HEK293 (cell line): ENCODE data around the gene ATP5F1D.

ENCODE experiments used
- CTCF ChIA-PET: fragments of 350-600 bp; formaldehyde crosslinking; extraction: SDS; loops from one replicate; lab custom pipeline; 2021; ENCODE audit warnings: antibody characterized with exemption; lab: Yijun Ruan, JAX
- POLR2A ChIA-PET: fragments of 300-600 bp; formaldehyde crosslinking; extraction: SDS; loops from one replicate; lab custom pipeline; 2020; ENCODE audit warnings: antibody characterized with exemption, inconsistent platforms; lab: Yijun Ruan, JAX
- H3K27ac ChIP-seq: fragments of 200-500 bp; sonication (Bioruptor generic); 2 replicates; pipeline ENCODE4 v1.5.1; 2014; ENCODE audit warnings: low read depth, low read length, control low read depth, inconsistent platforms; ENCODE audit errors: extremely low read depth
- H3K36me3 ChIP-seq, 2 experiments: fragments of 200-500 bp in 1 of 2; sonication (Bioruptor generic) in 1 of 2; 1 replicate in 1 of 2; 2 replicates in 1 of 2; pipeline ENCODE4 v1.5.1; 2014 to 2017; ENCODE audit warnings: inconsistent platforms in 2 of 2, low read length in 2 of 2; ENCODE audit not compliant: control insufficient read depth in 2 of 2, insufficient read depth in 1 of 2
- H3K4me1 ChIP-seq: fragments of 200-500 bp; sonication (Bioruptor generic); 2 replicates; pipeline ENCODE4 v1.5.1; 2014; ENCODE audit warnings: mild to moderate bottlenecking, low read length, inconsistent platforms; ENCODE audit not compliant: control insufficient read depth, insufficient read depth
- H3K4me3 ChIP-seq: 2 replicates; pipeline ENCODE4 v1.5.1; 2011; ENCODE audit warnings: low read depth, mild to moderate bottlenecking, control low read depth, low read length, moderate library complexity
- H3K9me3 ChIP-seq: fragments of 200-500 bp; sonication (Bioruptor generic); 2 replicates; pipeline ENCODE4 v1.5.1; 2014; ENCODE audit warnings: low read depth, low read length, inconsistent platforms; ENCODE audit not compliant: control insufficient read depth, insufficient read depth
- KLF1 ChIP-seq: fragments of 450-650 bp; formaldehyde crosslinking; IDR thresholded peaks from 2 replicates; pipeline ENCODE4 v1.5.1; 2016; ENCODE audit warnings: missing biosample characterization, missing genetic modification characterization
- ZNF19 ChIP-seq: fragments of 450-650 bp; formaldehyde crosslinking; IDR thresholded peaks from 2 replicates; pipeline ENCODE4; 2016; ENCODE audit warnings: missing biosample characterization, missing genetic modification characterization, low read depth
- ZNF239 ChIP-seq: fragments of 450-650 bp; formaldehyde crosslinking; IDR thresholded peaks from 2 replicates; pipeline ENCODE4 v1.5.1; 2016; ENCODE audit warnings: missing biosample characterization, missing genetic modification characterization
- ZNF341 ChIP-seq: fragments of 450-650 bp; formaldehyde crosslinking; IDR thresholded peaks from 2 replicates; pipeline ENCODE4; 2016; ENCODE audit warnings: low read depth, missing biosample characterization, missing genetic modification characterization
- ZNF350 ChIP-seq: fragments of 450-650 bp; formaldehyde crosslinking; IDR thresholded peaks from 2 replicates; pipeline ENCODE4 v1.5.0; 2017; ENCODE audit warnings: missing biosample characterization, mild to moderate bottlenecking, missing genetic modification characterization
- ZNF354C ChIP-seq: fragments of 450-650 bp; formaldehyde crosslinking; IDR thresholded peaks from 2 replicates; pipeline ENCODE4 v1.5.1; 2016; ENCODE audit warnings: missing biosample characterization, missing genetic modification characterization, low read depth, borderline replicate concordance
- ZNF37A ChIP-seq: fragments of 450-650 bp; IDR thresholded peaks from 2 replicates; pipeline ENCODE4 v1.5.1; 2018; ENCODE audit warnings: missing biosample characterization, missing genetic modification characterization
- ZNF473 ChIP-seq: fragments of 450-650 bp; formaldehyde crosslinking; IDR thresholded peaks from 2 replicates; pipeline ENCODE4 v1.5.1; 2017; ENCODE audit warnings: missing biosample characterization, missing genetic modification characterization
- ZNF707 ChIP-seq: fragments of 450-650 bp; formaldehyde crosslinking; IDR thresholded peaks from 2 replicates; pipeline ENCODE4 v1.5.1; 2016; ENCODE audit warnings: missing biosample characterization, missing genetic modification characterization
- ZNF747 ChIP-seq: fragments of 450-650 bp; formaldehyde crosslinking; IDR thresholded peaks from 2 replicates; pipeline ENCODE4 v1.5.1; 2016; ENCODE audit warnings: missing biosample characterization, missing genetic modification characterization
- ZNF76 ChIP-seq: fragments of 450-650 bp; formaldehyde crosslinking; IDR thresholded peaks from 2 replicates; pipeline ENCODE4; 2016; ENCODE audit warnings: low read depth, missing biosample characterization, missing genetic modification characterization, borderline replicate concordance
- ZNF785 ChIP-seq: fragments of 450-650 bp; formaldehyde crosslinking; IDR thresholded peaks from 2 replicates; pipeline ENCODE4 v1.5.1; 2016; ENCODE audit warnings: missing biosample characterization, missing genetic modification characterization
- TF ChIP-seq, protein P1 (sequence below): fragments of 450-650 bp; formaldehyde crosslinking; IDR thresholded peaks from 2 replicates; pipeline ENCODE4 v1.5.1; 2017; ENCODE audit warnings: missing biosample characterization, missing genetic modification characterization
- TF ChIP-seq, protein P2 (sequence below): fragments of 450-650 bp; formaldehyde crosslinking; IDR thresholded peaks from 2 replicates; pipeline ENCODE4 v1.5.1; 2016; ENCODE audit warnings: missing biosample characterization, missing genetic modification characterization
- TF ChIP-seq, protein P3 (sequence below): fragments of 450-650 bp; formaldehyde crosslinking; IDR thresholded peaks from 2 replicates; pipeline ENCODE4 v1.5.1; 2016; ENCODE audit warnings: missing biosample characterization, missing genetic modification characterization
- TF ChIP-seq, protein P4 (sequence below): fragments of 450-650 bp; formaldehyde crosslinking; IDR thresholded peaks from 2 replicates; pipeline ENCODE4 v1.5.1; 2016; ENCODE audit warnings: missing biosample characterization, missing genetic modification characterization
- TF ChIP-seq, protein P5 (sequence below): fragments of 450-650 bp; formaldehyde crosslinking; IDR thresholded peaks from 2 replicates; pipeline ENCODE4 v1.5.1; 2016; ENCODE audit warnings: missing biosample characterization, missing genetic modification characterization

Gene ATP5F1D

DNA sequence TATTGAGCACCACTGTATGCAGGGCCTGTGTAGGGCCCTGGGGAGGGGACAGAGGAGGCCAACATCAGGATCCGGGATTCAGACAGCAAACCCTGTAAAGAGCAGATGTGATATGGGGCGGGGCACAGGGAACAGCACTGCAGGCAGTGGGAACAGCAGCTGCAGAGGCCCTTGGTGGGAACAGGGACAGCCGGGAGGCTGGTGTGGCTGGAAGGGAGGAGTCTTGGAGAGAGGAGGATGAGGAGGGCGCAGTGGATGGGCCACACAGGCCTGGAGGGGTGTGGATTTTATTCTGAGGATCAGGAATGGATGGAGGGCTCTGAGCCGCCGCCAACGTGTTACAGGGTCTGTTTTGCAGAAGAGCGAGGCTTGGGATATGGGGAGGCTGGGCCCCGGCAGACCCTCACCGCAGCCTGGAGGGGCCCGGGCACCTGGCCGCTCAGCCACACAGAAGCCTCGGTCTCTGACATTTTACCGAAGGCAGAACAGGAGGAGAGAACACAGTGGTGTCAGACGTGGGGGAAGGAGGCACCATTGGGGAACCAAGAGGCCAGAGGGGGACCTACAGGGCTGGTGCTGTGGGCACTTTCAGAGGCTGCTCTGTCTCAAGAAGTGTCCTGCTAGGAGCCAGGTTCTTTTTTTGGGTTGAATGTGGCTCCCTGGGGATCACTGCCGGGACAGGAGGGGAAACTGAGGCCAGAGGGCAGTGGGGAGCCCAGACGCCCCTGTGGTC, 51.0 kb downstream of the ATP5F1D start:
- TF ChIP-seq KLF1 (tag by site-specific recombination) = 0 out of 2 replicates have a peak, but pooled peaks have one; percentile 30
- TF ChIP-seq ZNF473 (tag by site-specific recombination) = no peak
- no peak for TF ChIP-seq ZNF37A
- TF ChIP-seq ZNF239 (tag by site-specific recombination) = no peak
- TF ChIP-seq, protein P1, sequence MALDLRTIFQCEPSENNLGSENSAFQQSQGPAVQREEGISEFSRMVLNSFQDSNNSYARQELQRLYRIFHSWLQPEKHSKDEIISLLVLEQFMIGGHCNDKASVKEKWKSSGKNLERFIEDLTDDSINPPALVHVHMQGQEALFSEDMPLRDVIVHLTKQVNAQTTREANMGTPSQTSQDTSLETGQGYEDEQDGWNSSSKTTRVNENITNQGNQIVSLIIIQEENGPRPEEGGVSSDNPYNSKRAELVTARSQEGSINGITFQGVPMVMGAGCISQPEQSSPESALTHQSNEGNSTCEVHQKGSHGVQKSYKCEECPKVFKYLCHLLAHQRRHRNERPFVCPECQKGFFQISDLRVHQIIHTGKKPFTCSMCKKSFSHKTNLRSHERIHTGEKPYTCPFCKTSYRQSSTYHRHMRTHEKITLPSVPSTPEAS (tag by site-specific recombination) = no peak
- no peak for TF ChIP-seq ZNF707 (tag by site-specific recombination)
- TF ChIP-seq, protein P2, sequence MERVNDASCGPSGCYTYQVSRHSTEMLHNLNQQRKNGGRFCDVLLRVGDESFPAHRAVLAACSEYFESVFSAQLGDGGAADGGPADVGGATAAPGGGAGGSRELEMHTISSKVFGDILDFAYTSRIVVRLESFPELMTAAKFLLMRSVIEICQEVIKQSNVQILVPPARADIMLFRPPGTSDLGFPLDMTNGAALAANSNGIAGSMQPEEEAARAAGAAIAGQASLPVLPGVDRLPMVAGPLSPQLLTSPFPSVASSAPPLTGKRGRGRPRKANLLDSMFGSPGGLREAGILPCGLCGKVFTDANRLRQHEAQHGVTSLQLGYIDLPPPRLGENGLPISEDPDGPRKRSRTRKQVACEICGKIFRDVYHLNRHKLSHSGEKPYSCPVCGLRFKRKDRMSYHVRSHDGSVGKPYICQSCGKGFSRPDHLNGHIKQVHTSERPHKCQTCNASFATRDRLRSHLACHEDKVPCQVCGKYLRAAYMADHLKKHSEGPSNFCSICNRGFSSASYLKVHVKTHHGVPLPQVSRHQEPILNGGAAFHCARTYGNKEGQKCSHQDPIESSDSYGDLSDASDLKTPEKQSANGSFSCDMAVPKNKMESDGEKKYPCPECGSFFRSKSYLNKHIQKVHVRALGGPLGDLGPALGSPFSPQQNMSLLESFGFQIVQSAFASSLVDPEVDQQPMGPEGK = 0 out of 2 replicates have a peak, but pooled peaks have one; percentile 11
- TF ChIP-seq, protein P3, sequence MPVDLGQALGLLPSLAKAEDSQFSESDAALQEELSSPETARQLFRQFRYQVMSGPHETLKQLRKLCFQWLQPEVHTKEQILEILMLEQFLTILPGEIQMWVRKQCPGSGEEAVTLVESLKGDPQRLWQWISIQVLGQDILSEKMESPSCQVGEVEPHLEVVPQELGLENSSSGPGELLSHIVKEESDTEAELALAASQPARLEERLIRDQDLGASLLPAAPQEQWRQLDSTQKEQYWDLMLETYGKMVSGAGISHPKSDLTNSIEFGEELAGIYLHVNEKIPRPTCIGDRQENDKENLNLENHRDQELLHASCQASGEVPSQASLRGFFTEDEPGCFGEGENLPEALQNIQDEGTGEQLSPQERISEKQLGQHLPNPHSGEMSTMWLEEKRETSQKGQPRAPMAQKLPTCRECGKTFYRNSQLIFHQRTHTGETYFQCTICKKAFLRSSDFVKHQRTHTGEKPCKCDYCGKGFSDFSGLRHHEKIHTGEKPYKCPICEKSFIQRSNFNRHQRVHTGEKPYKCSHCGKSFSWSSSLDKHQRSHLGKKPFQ (tag by site-specific recombination) = peak; percentile 87
- no peak for TF ChIP-seq ZNF350 (tag by site-specific recombination)
- no peak for TF ChIP-seq ZNF19 (tag by site-specific recombination)
- TF ChIP-seq ZNF785 = no peak
- TF ChIP-seq ZNF354C (tag by site-specific recombination) = no peak
- peak; percentile 75 for TF ChIP-seq ZNF341 (tag by site-specific recombination)
- TF ChIP-seq ZNF76 = no peak
- TF ChIP-seq, protein P4, sequence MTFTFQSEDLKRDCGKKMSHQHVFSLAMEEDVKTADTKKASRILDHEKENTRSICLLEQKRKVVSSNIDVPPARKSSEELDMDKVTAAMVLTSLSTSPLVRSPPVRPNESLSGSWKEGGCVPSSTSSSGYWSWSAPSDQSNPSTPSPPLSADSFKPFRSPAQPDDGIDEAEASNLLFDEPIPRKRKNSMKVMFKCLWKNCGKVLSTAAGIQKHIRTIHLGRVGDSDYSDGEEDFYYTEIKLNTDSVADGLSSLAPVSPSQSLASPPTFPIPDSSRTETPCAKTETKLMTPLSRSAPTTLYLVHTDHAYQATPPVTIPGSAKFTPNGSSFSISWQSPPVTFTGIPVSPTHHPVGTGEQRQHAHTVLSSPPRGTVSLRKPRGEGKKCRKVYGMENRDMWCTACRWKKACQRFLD = no peak
- Histone ChIP-seq H3K9me3 (no peaks in the 10 kb centered on the region), H3K36me3 (no peaks in the 10 kb centered on the region), H3K27ac (no peak overlapping the region), H3K4me1 (0 out of 2 replicates have a peak, but pooled peaks cover 3% of the 10 kb centered on the region), H3K4me3 (no peak overlapping the region)
- ChIA-PET CTCF (interaction anchor here (0.6 to 1.1 kb wide), 3 partner anchors 13 to 38 kb away, joined by 3 to 6 read pairs (median 3); no protein-coding TSS in a partner anchor), POLR2A (no interaction called here)

DNA sequence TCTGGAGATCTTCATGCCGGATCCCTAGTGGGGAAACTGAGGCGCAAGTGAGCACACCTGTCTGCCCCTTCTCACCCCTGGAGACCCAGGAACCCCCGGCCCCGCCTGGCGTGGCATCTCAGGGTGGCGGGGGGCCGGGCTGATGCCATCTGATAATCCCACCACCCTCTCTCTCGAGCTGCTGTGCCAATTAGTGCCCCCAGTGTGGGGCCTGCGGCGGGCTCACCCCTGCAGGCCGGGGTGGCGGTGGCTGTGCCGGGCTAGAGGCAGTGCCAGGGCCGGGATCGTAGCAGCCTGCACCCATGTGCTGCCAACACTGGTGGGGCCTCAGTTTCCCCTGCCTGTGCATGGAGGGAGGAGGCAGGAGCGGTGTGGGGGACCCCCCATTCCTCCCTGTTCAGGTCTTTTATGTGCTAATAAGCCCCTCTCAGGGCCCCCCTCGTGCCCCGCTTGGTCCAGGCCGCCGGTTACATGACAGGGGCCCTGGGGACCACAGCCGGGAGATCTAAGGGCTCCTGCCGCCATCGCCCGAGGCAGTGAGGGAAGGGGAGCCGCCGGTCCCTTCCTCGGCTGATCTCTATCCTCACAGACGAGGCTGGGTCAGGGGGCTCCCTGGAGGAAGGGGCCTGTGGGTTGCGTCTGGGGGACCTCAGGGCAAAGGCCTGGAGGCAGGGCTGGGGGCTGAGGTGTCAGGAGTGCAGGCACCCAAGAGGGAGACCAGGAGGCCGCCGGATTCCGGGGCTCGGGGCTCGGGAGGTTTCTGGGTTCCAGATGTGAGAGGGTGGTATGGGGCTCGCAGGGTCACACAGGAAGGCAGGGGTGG, 52.4 kb downstream of the ATP5F1D start:
- TF ChIP-seq, protein P5, sequence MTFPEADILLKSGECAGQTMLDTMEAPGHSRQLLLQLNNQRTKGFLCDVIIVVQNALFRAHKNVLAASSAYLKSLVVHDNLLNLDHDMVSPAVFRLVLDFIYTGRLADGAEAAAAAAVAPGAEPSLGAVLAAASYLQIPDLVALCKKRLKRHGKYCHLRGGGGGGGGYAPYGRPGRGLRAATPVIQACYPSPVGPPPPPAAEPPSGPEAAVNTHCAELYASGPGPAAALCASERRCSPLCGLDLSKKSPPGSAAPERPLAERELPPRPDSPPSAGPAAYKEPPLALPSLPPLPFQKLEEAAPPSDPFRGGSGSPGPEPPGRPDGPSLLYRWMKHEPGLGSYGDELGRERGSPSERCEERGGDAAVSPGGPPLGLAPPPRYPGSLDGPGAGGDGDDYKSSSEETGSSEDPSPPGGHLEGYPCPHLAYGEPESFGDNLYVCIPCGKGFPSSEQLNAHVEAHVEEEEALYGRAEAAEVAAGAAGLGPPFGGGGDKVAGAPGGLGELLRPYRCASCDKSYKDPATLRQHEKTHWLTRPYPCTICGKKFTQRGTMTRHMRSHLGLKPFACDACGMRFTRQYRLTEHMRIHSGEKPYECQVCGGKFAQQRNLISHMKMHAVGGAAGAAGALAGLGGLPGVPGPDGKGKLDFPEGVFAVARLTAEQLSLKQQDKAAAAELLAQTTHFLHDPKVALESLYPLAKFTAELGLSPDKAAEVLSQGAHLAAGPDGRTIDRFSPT (tag by site-specific recombination) = peak; percentile 56
- TF ChIP-seq ZNF747 = no peak
- TF ChIP-seq, all 188 proteins: peak for 1
- Histone ChIP-seq H3K4me1 (0 out of 2 replicates have a peak, but pooled peaks cover 3% of the 10 kb centered on the region), H3K36me3 (no peaks in the 10 kb centered on the region), H3K9me3 (no peaks in the 10 kb centered on the region), H3K4me3 (no peak overlapping the region), H3K27ac (no peak overlapping the region)
- CTCF ChIA-PET = no interaction called here
- POLR2A ChIA-PET = interaction anchor here (1.0 kb wide), 1 partner anchor 19 kb away, joined by 3 read pairs; the partner anchor contains the start of gene FAM174C
